GM23338 (cell line): ENCODE data around the gene APOL4. TPM values are rescaled to one million over a fixed set of nuclear protein-coding genes. Genes with fewer than 3 reads are reported as not detected.
A peak's percentile ranks its signal among the peaks of the same experiment; 100 is the strongest.

Source experiments
- ATAC-seq: fragments of 200-7000 bp; cut with Tn5 transposase; 3 replicates; pipeline ENCODE4 v1.9.1; 2020
- DNase-seq: peaks from one replicate; pipeline ENCODE4 v3.0.0-alpha.2; 2015; ENCODE audit warnings: low spot score
- H2AFZ ChIP-seq: fragments of 200-600 bp; sonication (generic); 2 replicates; pipeline ENCODE4 v1.8.0; 2016; ENCODE audit warnings: antibody characterized with exemption, mild to moderate bottlenecking, moderate library complexity
- H3F3A ChIP-seq: fragments of 200-600 bp; sonication (generic); replicated peaks from 2 replicates; pipeline ENCODE4 v1.8.0; 2017; ENCODE audit warnings: antibody characterized with exemption, mixed run types, low read depth
- H3K27ac ChIP-seq: fragments of 200-600 bp; sonication (generic); 2 replicates; pipeline ENCODE4 v1.6.1; 2016; ENCODE audit warnings: low read depth
- H3K27me3 ChIP-seq: fragments of 200-600 bp; sonication (generic); 2 replicates; pipeline ENCODE4 v1.8.0; 2016; ENCODE audit warnings: mild to moderate bottlenecking, mixed run types, moderate library complexity; ENCODE audit not compliant: insufficient read depth
- H3K36me3 ChIP-seq: fragments of 200-600 bp; sonication (generic); 2 replicates; pipeline ENCODE4 v1.8.0; 2016; ENCODE audit warnings: mild to moderate bottlenecking; ENCODE audit not compliant: insufficient read depth
- H3K4me1 ChIP-seq: fragments of 200-600 bp; sonication (generic); 2 replicates; pipeline ENCODE4 v1.8.0; 2016; ENCODE audit warnings: mild to moderate bottlenecking, moderate library complexity; ENCODE audit not compliant: insufficient read depth
- H3K4me2 ChIP-seq: fragments of 200-600 bp; sonication (generic); 2 replicates; pipeline ENCODE4 v1.7.1; 2017; ENCODE audit warnings: mixed run types
- H3K4me3 ChIP-seq: fragments of 200-600 bp; sonication (generic); 2 replicates; pipeline ENCODE4 v1.6.1; 2016; ENCODE audit warnings: mixed run types
- H3K79me2 ChIP-seq: fragments of 200-600 bp; sonication (generic); replicated peaks from 2 replicates; pipeline ENCODE4 v1.8.0; 2017; ENCODE audit warnings: mild to moderate bottlenecking; ENCODE audit not compliant: insufficient read depth
- H3K9me2 ChIP-seq: fragments of 200-600 bp; sonication (generic); 2 replicates; pipeline ENCODE4 v1.8.0; 2017; ENCODE audit not compliant: insufficient read depth
- H4K20me1 ChIP-seq: fragments of 200-600 bp; sonication (generic); replicated peaks from 2 replicates; pipeline ENCODE4 v1.8.0; 2017; ENCODE audit warnings: mild to moderate bottlenecking; ENCODE audit not compliant: insufficient read depth
- H3K27ac Mint-ChIP-seq: 2 replicates; pipeline ENCODE4 v1.8.0; 2020; ENCODE audit warnings: inconsistent platforms, mild to moderate bottlenecking, moderate library complexity, mixed read lengths
- H3K27me3 Mint-ChIP-seq: 3 replicates; pipeline ENCODE4 v1.8.0; 2022; ENCODE audit warnings: low read depth, mild to moderate bottlenecking, moderate library complexity, mixed read lengths, inconsistent platforms; ENCODE audit not compliant: insufficient read depth, poor library complexity
- H3K36me3 Mint-ChIP-seq: 3 replicates; pipeline ENCODE4 v1.8.0; 2021; ENCODE audit warnings: low read depth, mild to moderate bottlenecking, inconsistent platforms, moderate library complexity, mixed read lengths
- H3K4me1 Mint-ChIP-seq: 3 replicates; pipeline ENCODE4 v1.8.0; 2020; ENCODE audit warnings: mild to moderate bottlenecking, inconsistent platforms, mixed read lengths
- H3K4me3 Mint-ChIP-seq: 3 replicates; pipeline ENCODE4 v1.8.0; 2021; ENCODE audit warnings: moderate library complexity, mild to moderate bottlenecking, inconsistent platforms, mixed read lengths
- H3K9me3 Mint-ChIP-seq: 3 replicates; pipeline ENCODE4 v1.8.0; 2020; ENCODE audit warnings: moderate library complexity, mild to moderate bottlenecking, inconsistent platforms, mixed read lengths
- CREB1 ChIP-seq: fragments of 250-450 bp; sonication (Bioruptor Pico); IDR thresholded peaks from 2 replicates; pipeline ENCODE4 v1.5.0; 2020; ENCODE audit warnings: low read depth, mild to moderate bottlenecking, moderate library complexity
- CTCF ChIP-seq, 2 experiments: fragments of 200-600 bp in 1 of 2; sonication (generic) in 1 of 2; conservative IDR thresholded peaks; 2 replicates each; pipeline versions ENCODE4 v1.5.1 to v1.6.1; 2016 to 2017; ENCODE audit warnings: antibody characterized with exemption in 2 of 2, low read depth in 2 of 2, mild to moderate bottlenecking in 2 of 2, moderate library complexity in 1 of 2
- ETS1 ChIP-seq: IDR thresholded peaks from 2 replicates; pipeline ENCODE4 v1.6.1; 2016; ENCODE audit warnings: antibody characterized with exemption
- EZH2 ChIP-seq: fragments of 200-600 bp; sonication (generic); IDR thresholded peaks from one replicate; pipeline ENCODE4 v1.8.0; 2017; ENCODE audit warnings: antibody characterized with exemption, mild to moderate bottlenecking, low read depth; ENCODE audit not compliant: unreplicated experiment
- EZH2phosphoT487 ChIP-seq: fragments of 200-600 bp; sonication (generic); IDR thresholded peaks from one replicate; pipeline ENCODE4 v1.8.1; 2018; ENCODE audit warnings: antibody characterized with exemption; ENCODE audit not compliant: unreplicated experiment
- JUNB ChIP-seq: IDR thresholded peaks from one replicate; pipeline ENCODE4 v1.6.1; 2016; ENCODE audit warnings: antibody characterized with exemption; ENCODE audit not compliant: unreplicated experiment
- NANOG ChIP-seq: IDR thresholded peaks from 2 replicates; pipeline ENCODE4 v1.6.1; 2016; ENCODE audit warnings: antibody characterized with exemption, borderline replicate concordance
- POLR2AphosphoS5 ChIP-seq: IDR thresholded peaks from 2 replicates; pipeline ENCODE4 v1.6.1; 2016; ENCODE audit warnings: antibody characterized with exemption, low read depth
- REST ChIP-seq: IDR thresholded peaks from one replicate; pipeline ENCODE4 v1.6.1; 2018; ENCODE audit warnings: antibody characterized with exemption; ENCODE audit not compliant: unreplicated experiment
- STAT1 ChIP-seq: IDR thresholded peaks from one replicate; pipeline ENCODE4 v1.6.1; 2016; ENCODE audit warnings: antibody characterized with exemption; ENCODE audit not compliant: unreplicated experiment
- ZNF114 ChIP-seq: fragments of 250-450 bp; sonication (Bioruptor Pico); IDR thresholded peaks from 2 replicates; pipeline ENCODE4 v1.5.0; 2020; ENCODE audit warnings: mild to moderate bottlenecking, moderate library complexity
- ZNF331 ChIP-seq: fragments of 250-450 bp; sonication (Bioruptor Pico); IDR thresholded peaks from 2 replicates; pipeline ENCODE4 v1.5.0; 2020; ENCODE audit warnings: low read depth, mild to moderate bottlenecking, moderate library complexity
- polyA plus RNA-seq: library from polyadenylated mRNA; unstranded; fragments of >200 nt; fragmentation: Nextera tagmentation; extraction: Ambion mirVana; gene quantifications from 2 replicates; pipeline ENCODE4 v1.2.1, GENCODE V29; 2016
- total RNA-seq: library from RNA; depleted of rRNA; stranded (reverse); fragments of >200 nt; shearing (Covaris generic); gene quantifications from 2 replicates; pipeline ENCODE4 v1.2.3, GENCODE V29; 2014
- TF ChIP-seq, protein P1 (sequence below): fragments of 250-450 bp; sonication (Bioruptor Pico); IDR thresholded peaks from 2 replicates; pipeline ENCODE4 v1.5.0; 2020; ENCODE audit warnings: mild to moderate bottlenecking, moderate library complexity

The APOL4 gene
- total and polyA plus RNA-seq, 2 experiments from 2014 or later: not detected

DNA sequence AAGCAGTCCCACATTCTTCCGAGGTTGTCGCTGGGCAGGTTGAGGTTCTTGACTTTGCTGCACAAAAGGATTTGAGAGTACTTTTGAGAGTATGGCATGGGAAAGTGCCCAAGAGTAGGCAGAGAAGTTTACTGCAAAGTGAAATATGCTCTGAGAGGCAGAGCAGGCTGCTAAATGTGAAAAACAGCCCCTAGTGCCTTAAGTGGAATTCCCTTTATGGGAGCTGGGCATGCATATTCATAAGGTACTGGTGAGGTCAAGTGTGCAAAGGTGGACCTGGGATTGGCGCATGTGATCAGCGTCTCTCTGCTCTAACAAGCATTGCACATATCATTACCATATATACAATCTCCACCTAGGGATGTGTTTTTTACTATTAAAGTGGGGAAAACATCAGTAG, 12.0 kb upstream of the APOL4 start:
- Mint-ChIP-seq H3K27ac (no peak overlapping the region), H3K4me3 (no peak overlapping the region), H3K4me1 (0 out of 3 replicates have a peak, but pooled peaks cover 3% of the 10 kb centered on the region), H3K9me3 (peaks cover 18% of the 10 kb centered on the region), H3K36me3 (0 out of 3 replicates have a peak, but pooled peaks cover 3% of the 10 kb centered on the region), H3K27me3 (peaks cover 4% of the 10 kb centered on the region)
- Histone ChIP-seq H3K27me3 (no peaks in the 10 kb centered on the region), H4K20me1 (no peaks in the 10 kb centered on the region), H3F3A (no peaks in the 10 kb centered on the region), H3K4me2 (no peak overlapping the region), H2AFZ (0 out of 2 replicates have a peak overlapping the region, but pooled peaks have one; percentile 18), H3K9me2 (no peaks in the 10 kb centered on the region), H3K79me2 (no peaks in the 10 kb centered on the region), H3K36me3 (no peaks in the 10 kb centered on the region), H3K27ac (no peak overlapping the region), H3K4me1 (no peaks in the 10 kb centered on the region), H3K4me3 (no peak overlapping the region)
- no peak for TF ChIP-seq CREB1 (CRISPR knock-in tag)
- TF ChIP-seq EZH2: no peak
- TF ChIP-seq EZH2phosphoT487: no peak
- TF ChIP-seq ETS1: no peak
- no peak for TF ChIP-seq POLR2AphosphoS5
- TF ChIP-seq ZNF331 (CRISPR knock-in tag): no peak
- TF ChIP-seq JUNB: no peak
- no peak for TF ChIP-seq STAT1
- TF ChIP-seq, protein P1, sequence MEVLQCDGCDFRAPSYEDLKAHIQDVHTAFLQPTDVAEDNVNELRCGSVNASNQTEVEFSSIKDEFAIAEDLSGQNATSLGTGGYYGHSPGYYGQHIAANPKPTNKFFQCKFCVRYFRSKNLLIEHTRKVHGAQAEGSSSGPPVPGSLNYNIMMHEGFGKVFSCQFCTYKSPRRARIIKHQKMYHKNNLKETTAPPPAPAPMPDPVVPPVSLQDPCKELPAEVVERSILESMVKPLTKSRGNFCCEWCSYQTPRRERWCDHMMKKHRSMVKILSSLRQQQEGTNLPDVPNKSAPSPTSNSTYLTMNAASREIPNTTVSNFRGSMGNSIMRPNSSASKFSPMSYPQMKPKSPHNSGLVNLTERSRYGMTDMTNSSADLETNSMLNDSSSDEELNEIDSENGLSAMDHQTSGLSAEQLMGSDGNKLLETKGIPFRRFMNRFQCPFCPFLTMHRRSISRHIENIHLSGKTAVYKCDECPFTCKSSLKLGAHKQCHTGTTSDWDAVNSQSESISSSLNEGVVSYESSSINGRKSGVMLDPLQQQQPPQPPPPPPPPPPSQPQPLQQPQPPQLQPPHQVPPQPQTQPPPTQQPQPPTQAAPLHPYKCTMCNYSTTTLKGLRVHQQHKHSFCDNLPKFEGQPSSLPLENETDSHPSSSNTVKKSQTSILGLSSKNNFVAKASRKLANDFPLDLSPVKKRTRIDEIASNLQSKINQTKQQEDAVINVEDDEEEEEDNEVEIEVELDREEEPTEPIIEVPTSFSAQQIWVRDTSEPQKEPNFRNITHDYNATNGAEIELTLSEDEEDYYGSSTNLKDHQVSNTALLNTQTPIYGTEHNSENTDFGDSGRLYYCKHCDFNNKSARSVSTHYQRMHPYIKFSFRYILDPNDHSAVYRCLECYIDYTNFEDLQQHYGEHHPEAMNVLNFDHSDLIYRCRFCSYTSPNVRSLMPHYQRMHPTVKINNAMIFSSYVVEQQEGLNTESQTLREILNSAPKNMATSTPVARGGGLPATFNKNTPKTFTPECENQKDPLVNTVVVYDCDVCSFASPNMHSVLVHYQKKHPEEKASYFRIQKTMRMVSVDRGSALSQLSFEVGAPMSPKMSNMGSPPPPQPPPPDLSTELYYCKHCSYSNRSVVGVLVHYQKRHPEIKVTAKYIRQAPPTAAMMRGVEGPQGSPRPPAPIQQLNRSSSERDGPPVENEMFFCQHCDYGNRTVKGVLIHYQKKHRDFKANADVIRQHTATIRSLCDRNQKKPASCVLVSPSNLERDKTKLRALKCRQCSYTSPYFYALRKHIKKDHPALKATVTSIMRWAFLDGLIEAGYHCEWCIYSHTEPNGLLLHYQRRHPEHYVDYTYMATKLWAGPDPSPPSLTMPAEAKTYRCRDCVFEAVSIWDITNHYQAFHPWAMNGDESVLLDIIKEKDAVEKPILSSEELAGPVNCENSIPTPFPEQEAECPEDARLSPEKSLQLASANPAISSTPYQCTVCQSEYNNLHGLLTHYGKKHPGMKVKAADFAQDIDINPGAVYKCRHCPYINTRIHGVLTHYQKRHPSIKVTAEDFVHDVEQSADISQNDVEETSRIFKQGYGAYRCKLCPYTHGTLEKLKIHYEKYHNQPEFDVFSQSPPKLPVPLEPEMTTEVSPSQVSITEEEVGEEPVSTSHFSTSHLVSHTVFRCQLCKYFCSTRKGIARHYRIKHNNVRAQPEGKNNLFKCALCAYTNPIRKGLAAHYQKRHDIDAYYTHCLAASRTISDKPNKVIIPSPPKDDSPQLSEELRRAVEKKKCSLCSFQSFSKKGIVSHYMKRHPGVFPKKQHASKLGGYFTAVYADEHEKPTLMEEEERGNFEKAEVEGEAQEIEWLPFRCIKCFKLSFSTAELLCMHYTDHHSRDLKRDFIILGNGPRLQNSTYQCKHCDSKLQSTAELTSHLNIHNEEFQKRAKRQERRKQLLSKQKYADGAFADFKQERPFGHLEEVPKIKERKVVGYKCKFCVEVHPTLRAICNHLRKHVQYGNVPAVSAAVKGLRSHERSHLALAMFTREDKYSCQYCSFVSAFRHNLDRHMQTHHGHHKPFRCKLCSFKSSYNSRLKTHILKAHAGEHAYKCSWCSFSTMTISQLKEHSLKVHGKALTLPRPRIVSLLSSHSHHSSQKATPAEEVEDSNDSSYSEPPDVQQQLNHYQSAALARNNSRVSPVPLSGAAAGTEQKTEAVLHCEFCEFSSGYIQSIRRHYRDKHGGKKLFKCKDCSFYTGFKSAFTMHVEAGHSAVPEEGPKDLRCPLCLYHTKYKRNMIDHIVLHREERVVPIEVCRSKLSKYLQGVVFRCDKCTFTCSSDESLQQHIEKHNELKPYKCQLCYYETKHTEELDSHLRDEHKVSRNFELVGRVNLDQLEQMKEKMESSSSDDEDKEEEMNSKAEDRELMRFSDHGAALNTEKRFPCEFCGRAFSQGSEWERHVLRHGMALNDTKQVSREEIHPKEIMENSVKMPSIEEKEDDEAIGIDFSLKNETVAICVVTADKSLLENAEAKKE: no peak
- no peak for TF ChIP-seq ZNF114 (CRISPR knock-in tag)
- no peak for TF ChIP-seq NANOG
- no peak for TF ChIP-seq CTCF (conservative IDR thresholded peaks at IDR 0.05; ENCODE audit: low read depth in 2 of 2)
- no peak for TF ChIP-seq REST
- ATAC-seq (no peak), DNase-seq (no peak)
